GM23338 (cell line): Measurements from ENCODE around the gene C1QTNF7.

ENCODE experiments used
- CTCF ChIP-seq, 2 experiments: fragments of 200-600 bp in 1 of 2; sonication (generic) in 1 of 2; conservative IDR thresholded peaks; 2 replicates each; pipeline versions ENCODE4 v1.5.1 to v1.6.1; 2016 to 2017; ENCODE audit warnings: antibody characterized with exemption in 2 of 2, low read depth in 2 of 2, mild to moderate bottlenecking in 2 of 2, moderate library complexity in 1 of 2
- EZH2 ChIP-seq: fragments of 200-600 bp; sonication (generic); IDR thresholded peaks from one replicate; pipeline ENCODE4 v1.8.0; 2017; ENCODE audit warnings: antibody characterized with exemption, mild to moderate bottlenecking, low read depth; ENCODE audit not compliant: unreplicated experiment
- EZH2phosphoT487 ChIP-seq: fragments of 200-600 bp; sonication (generic); IDR thresholded peaks from one replicate; pipeline ENCODE4 v1.8.1; 2018; ENCODE audit warnings: antibody characterized with exemption; ENCODE audit not compliant: unreplicated experiment
- POLR2AphosphoS5 ChIP-seq: IDR thresholded peaks from 2 replicates; pipeline ENCODE4 v1.6.1; 2016; ENCODE audit warnings: antibody characterized with exemption, low read depth

GRCh38 chr4:15493411-15493810 lies 65.6 kb downstream of the C1QTNF7 start:
- TF ChIP-seq CTCF (conservative IDR thresholded peaks at IDR 0.05; ENCODE audit: low read depth in 2 of 2), result no peak
- TF ChIP-seq POLR2AphosphoS5, result no peak
- no peak for TF ChIP-seq EZH2phosphoT487
- no peak for TF ChIP-seq EZH2
